H1 (cell line): ENCODE measurements around the gene DLG5. TPM values are rescaled to one million over a fixed set of nuclear protein-coding genes. Genes with fewer than 3 reads are reported as not detected.

Experiments used
- CTCF ChIA-PET: fragments of 300-600 bp; sonication (Branson Sonifier 250); formaldehyde crosslinking; loops from one replicate; lab custom pipeline; 2021; ENCODE audit not compliant: partially characterized antibody; lab: Charles Lee
- POLR2A ChIA-PET: fragments of 300-600 bp; sonication (Branson Sonifier 250); formaldehyde crosslinking; loops from one replicate; lab custom pipeline; 2021; ENCODE audit warnings: inconsistent platforms; ENCODE audit not compliant: partially characterized antibody; lab: Charles Lee
- DNase-seq, 2 experiments: peaks; one replicate each; pipeline versions ENCODE4 v3.0.0 to v3.0.0-alpha.2; 2010 to 2022; ENCODE audit warnings: low spot score in 2 of 2, low read depth in 1 of 2, mixed read lengths in 1 of 2
- FAIRE-seq: peaks from 2 replicates; lab custom pipeline; 2011; peaks lifted over from hg19 to GRCh38; lab: Jason Lieb, UNC
- H2AFZ ChIP-seq: 2 replicates; pipeline ENCODE4 v1.8.1; 2012; ENCODE audit warnings: low read length, inconsistent platforms
- H2AK5ac ChIP-seq: 2 replicates; pipeline ENCODE4 v1.6.1; 2013; ENCODE audit warnings: low read depth, low read length
- H2BK120ac ChIP-seq: replicated peaks from 2 replicates; pipeline ENCODE3; 2013; ENCODE audit warnings: low read depth, low read length, inconsistent platforms
- H2BK12ac ChIP-seq: 2 replicates; pipeline ENCODE4 v1.6.1; 2013; ENCODE audit warnings: low read depth, low read length
- H2BK15ac ChIP-seq: 2 replicates; pipeline ENCODE4 v1.6.1; 2013; ENCODE audit warnings: low read length
- H2BK20ac ChIP-seq: 2 replicates; pipeline ENCODE4 v1.6.1; 2013; ENCODE audit warnings: low read length
- H2BK5ac ChIP-seq: 2 replicates; pipeline ENCODE4 v1.6.1; 2013; ENCODE audit warnings: low read depth, low read length
- H3K14ac ChIP-seq: 2 replicates; pipeline ENCODE4 v1.6.1; 2013; ENCODE audit warnings: inconsistent platforms; ENCODE audit not compliant: insufficient read length
- H3K18ac ChIP-seq: 2 replicates; pipeline ENCODE4 v1.6.1; 2013; ENCODE audit warnings: low read length; ENCODE audit errors: extremely low read depth
- H3K23ac ChIP-seq: 2 replicates; pipeline ENCODE4 v1.6.1; 2013; ENCODE audit warnings: inconsistent platforms; ENCODE audit not compliant: insufficient read length
- H3K23me2 ChIP-seq: 2 replicates; pipeline ENCODE4 v1.6.1; 2013; ENCODE audit warnings: low read depth, low read length
- H3K27ac ChIP-seq: 2 replicates; pipeline ENCODE4 v1.6.1; 2011; ENCODE audit warnings: low read depth, low read length, inconsistent platforms
- H3K27me3 ChIP-seq, 4 experiments: replicated peaks in 1 of 4; 1 replicate in 1 of 4; 2 replicates in 3 of 4; pipeline versions ENCODE4 v1.6.1 to v1.8.1; 2011 to 2013; ENCODE audit warnings: low read length in 3 of 4, mild to moderate bottlenecking in 3 of 4, inconsistent platforms in 2 of 4, mixed read lengths in 2 of 4, moderate library complexity in 1 of 4; ENCODE audit not compliant: control insufficient read depth in 3 of 4, insufficient read depth in 3 of 4; ENCODE audit errors: extremely low read depth in 1 of 4
- H3K36me3 ChIP-seq, 4 experiments: 2 replicates each; pipeline versions ENCODE4 v1.6.1 to v1.8.1; 2011 to 2013; ENCODE audit warnings: mild to moderate bottlenecking in 4 of 4, low read length in 3 of 4, moderate library complexity in 2 of 4, control low read depth in 1 of 4, inconsistent platforms in 1 of 4; ENCODE audit not compliant: insufficient read depth in 4 of 4, control insufficient read depth in 2 of 4
- H3K4ac ChIP-seq: replicated peaks from 2 replicates; pipeline ENCODE3; 2013; ENCODE audit warnings: low read length, low read depth, mixed read lengths, inconsistent platforms; ENCODE audit not compliant: insufficient read length
- H3K4me1 ChIP-seq, 4 experiments: replicated peaks in 1 of 4; 1 replicate in 1 of 4; 2 replicates in 3 of 4; pipeline versions ENCODE4 v1.6.1 to v1.8.1; 2011 to 2013; ENCODE audit warnings: low read length in 3 of 4, inconsistent platforms in 2 of 4, mixed read lengths in 1 of 4; ENCODE audit not compliant: insufficient read depth in 4 of 4, control insufficient read depth in 3 of 4
- H3K4me2 ChIP-seq, 2 experiments: 2 replicates each; pipeline versions ENCODE4 v1.6.1 to v1.8.1; 2011 to 2013; ENCODE audit warnings: low read depth in 2 of 2, low read length in 2 of 2, control low read depth in 1 of 2, inconsistent platforms in 1 of 2, mild to moderate bottlenecking in 1 of 2; ENCODE audit not compliant: insufficient read depth in 1 of 2
- H3K4me3 ChIP-seq, 4 experiments: fragments of 200-600, 300-600 bp in 1 of 4; sonication (generic), shearing (Covaris generic), sonication (Bioruptor Twin) in 1 of 4; 2 replicates each; pipeline versions ENCODE4 v1.5.1 to v1.8.1; 2011 to 2016; ENCODE audit warnings: low read length in 4 of 4, low read depth in 3 of 4, control low read depth in 2 of 4, inconsistent platforms in 2 of 4, mild to moderate bottlenecking in 2 of 4, mixed read lengths in 1 of 4, moderate library complexity in 1 of 4; ENCODE audit not compliant: insufficient read depth in 2 of 4; ENCODE audit errors: extremely low read depth in 1 of 4
- H3K56ac ChIP-seq: replicated peaks from 2 replicates; pipeline ENCODE3; 2013; ENCODE audit warnings: low read depth, mild to moderate bottlenecking, mixed read lengths, low read length, inconsistent platforms; ENCODE audit not compliant: insufficient read length
- H3K79me1 ChIP-seq: 2 replicates; pipeline ENCODE4 v1.6.1; 2013; ENCODE audit warnings: low read depth, low read length, control low read depth
- H3K79me2 ChIP-seq, 2 experiments: 2 replicates each; pipeline versions ENCODE4 v1.6.1 to v1.8.1; 2012 to 2013; ENCODE audit warnings: low read length in 2 of 2, mild to moderate bottlenecking in 2 of 2, inconsistent platforms in 1 of 2; ENCODE audit not compliant: insufficient read depth in 2 of 2, control insufficient read depth in 1 of 2
- H3K9ac ChIP-seq, 4 experiments: replicated peaks in 1 of 4; 1 replicate in 1 of 4; 2 replicates in 3 of 4; pipeline versions ENCODE4 v1.6.1 to v1.8.1; 2011 to 2013; ENCODE audit warnings: low read depth in 3 of 4, low read length in 3 of 4, control low read depth in 2 of 4, mild to moderate bottlenecking in 2 of 4, moderate library complexity in 2 of 4, inconsistent platforms in 1 of 4; ENCODE audit errors: extremely low read depth in 1 of 4
- H3K9me3 ChIP-seq, 2 experiments: 2 replicates each; pipeline versions ENCODE4 v1.6.1 to v1.8.1; 2012 to 2013; ENCODE audit warnings: mild to moderate bottlenecking in 2 of 2, moderate library complexity in 2 of 2, control low read depth in 1 of 2, inconsistent platforms in 1 of 2, low read depth in 1 of 2, low read length in 1 of 2, mixed read lengths in 1 of 2; ENCODE audit not compliant: insufficient read depth in 2 of 2
- H4K20me1 ChIP-seq, 2 experiments: replicated peaks in 1 of 2; 2 replicates each; pipeline versions ENCODE3 to v1.8.1; 2011 to 2013; ENCODE audit warnings: inconsistent platforms in 2 of 2, low read length in 2 of 2, mild to moderate bottlenecking in 1 of 2; ENCODE audit not compliant: insufficient read depth in 2 of 2, control insufficient read depth in 1 of 2
- H4K5ac ChIP-seq: 2 replicates; pipeline ENCODE4 v1.6.1; 2013; ENCODE audit warnings: low read length, low read depth, mixed read lengths, inconsistent platforms; ENCODE audit not compliant: insufficient read length
- H4K8ac ChIP-seq: 2 replicates; pipeline ENCODE4 v1.8.0; 2013; ENCODE audit warnings: mild to moderate bottlenecking, moderate library complexity, low read length, inconsistent platforms; ENCODE audit not compliant: insufficient read depth; ENCODE audit errors: extremely low read depth
- H4K91ac ChIP-seq: replicated peaks from 2 replicates; pipeline ENCODE3; 2013; ENCODE audit warnings: low read length, mixed read lengths, inconsistent platforms; ENCODE audit not compliant: insufficient read length
- ASH2L ChIP-seq: fragments of 200-600, 300-600 bp; sonication (generic); IDR thresholded peaks from one replicate; pipeline ENCODE4 v1.7.1; 2017; ENCODE audit warnings: low read length
- CBX8 ChIP-seq: fragments of 300-800, 300-1000 bp; sonication (generic); IDR thresholded peaks from 2 replicates; pipeline ENCODE4 v1.7.1; 2016; ENCODE audit warnings: low read depth, low read length, borderline replicate concordance
- EZH2 ChIP-seq: fragments of 200-600 bp; sonication (generic); IDR thresholded peaks from 2 replicates; pipeline ENCODE4 v1.7.1; 2012; ENCODE audit warnings: low read depth, mild to moderate bottlenecking, moderate library complexity, low read length, inconsistent platforms; ENCODE audit not compliant: severe bottlenecking
- KDM5A ChIP-seq: fragments of 200-600 bp; IDR thresholded peaks from 2 replicates; pipeline ENCODE4 v1.7.1; 2012; ENCODE audit warnings: mild to moderate bottlenecking, low read length, inconsistent platforms, mixed read lengths
- POLR2A ChIP-seq, 2 experiments: IDR thresholded peaks; 1 replicate in 1 of 2; 2 replicates in 1 of 2; pipeline ENCODE4 v1.6.1; 2011; ENCODE audit warnings: low read depth in 2 of 2, low read length in 2 of 2, mild to moderate bottlenecking in 2 of 2; ENCODE audit errors: control extremely low read depth in 1 of 2
- POU5F1 ChIP-seq: IDR thresholded peaks from 2 replicates; pipeline ENCODE4 v1.6.1; 2011; ENCODE audit warnings: low read depth, mild to moderate bottlenecking, low read length, moderate library complexity
- RNF2 ChIP-seq: fragments of 200-900, 300-1000 bp; sonication (generic); IDR thresholded peaks from 2 replicates; pipeline ENCODE4 v1.7.1; 2016; ENCODE audit warnings: borderline replicate concordance, low read depth, mild to moderate bottlenecking, antibody characterized with exemption, low read length; ENCODE audit not compliant: poor library complexity, severe bottlenecking; ENCODE audit errors: missing control alignments
- SIN3A ChIP-seq, 2 experiments: IDR thresholded peaks in 1 of 2; conservative IDR thresholded peaks in 1 of 2; 2 replicates each; pipeline ENCODE4 v1.6.1; 2011 to 2012; ENCODE audit warnings: low read length in 2 of 2, improper control_type of control experiment in 1 of 2, low read depth in 1 of 2, mild to moderate bottlenecking in 1 of 2
- SIX5 ChIP-seq: IDR thresholded peaks from 2 replicates; pipeline ENCODE4 v1.6.1; 2011; ENCODE audit warnings: mild to moderate bottlenecking, low read depth, low read length
- WGBS, 2 experiments: shearing (Covaris generic) in 1 of 2; methylation state at CpG; one replicate each; pipeline versions ENCODE4 v1.1.6 to v1.1.7; 2013 to 2015; ENCODE audit warnings: low lambda C conversion rate in 2 of 2, mixed read lengths in 2 of 2, inconsistent platforms in 1 of 2, low coverage in 1 of 2, missing lambda C conversion rate in 1 of 2; ENCODE audit not compliant: insufficient replicate concordance in 2 of 2, insufficient coverage in 1 of 2, insufficient read length in 1 of 2; ENCODE audit errors: extremely low coverage in 1 of 2, missing lambda C conversion rate in 1 of 2; 5-methylcytosine and 5-hydroxymethylcytosine counted together
- polyA plus RNA-seq, 7 experiments: library from polyadenylated mRNA; depleted of rRNA in 3 of 7; stranded (reverse) in 5 of 7; unstranded in 2 of 7; fragments of >200 nt in 5 of 7; fragments of 200-250 nt in 2 of 7; gene quantifications; 1 replicate in 5 of 7; 2 replicates in 1 of 7; 4 replicates in 1 of 7; pipeline versions ENCODE4 v1.2.1 to v1.2.3, GENCODE V29; 2011 to 2013; ENCODE audit warnings: missing spikeins in 2 of 7, mixed read lengths in 2 of 7
- total RNA-seq: library from RNA; stranded (reverse); fragmentation: NEBNext Ultra II Directional; extraction: Animal tissue kit (Norgen Biotek cat#: 25700); gene quantifications from 2 replicates; pipeline ENCODE4 v1.2.1, GENCODE V29; 2021
- TF ChIP-seq, protein P1 (sequence below), 3 experiments: IDR thresholded peaks; 1 replicate in 2 of 3; 2 replicates in 1 of 3; pipeline versions ENCODE4 v1.5.1 to v1.6.1; 2011; ENCODE audit warnings: low read length in 3 of 3, mild to moderate bottlenecking in 3 of 3, inconsistent platforms in 2 of 3, low read depth in 1 of 3, moderate library complexity in 1 of 3; ENCODE audit not compliant: insufficient read depth in 1 of 3; ENCODE audit errors: control extremely low read depth in 1 of 3

The DLG5 gene
- total and polyA plus RNA-seq, 2 of the 8 experiments (the other 6 are each of a cell fraction or from before 2014, with no cell fraction given): 15.6 to 71.4 TPM

GRCh38 chr10:77872947-77873535 lies 53.5 kb downstream of the DLG5 start:
- H3K4me2 ChIP-seq: no peak overlapping the region
- ChIA-PET POLR2A (interaction anchor here (0.8 to 1.0 kb wide), 3 partner anchors 11 to 183 kb away, joined by 3 to 4 read pairs (median 3); no protein-coding TSS in a partner anchor), CTCF (interaction anchor here (0.8 to 17.9 kb wide), 5 partner anchors 16 to 110 kb away, joined by 3 to 169 read pairs (median 3); no protein-coding TSS in a partner anchor)
- no peak overlapping the region for H3K9ac ChIP-seq
- H3K79me2 ChIP-seq: peaks cover 0 to 46% of the 10 kb centered on the region in 2 experiments; a peak in 2 of 4 replicates
- H2AK5ac ChIP-seq: no peak overlapping the region
- no peak overlapping the region for H3K56ac ChIP-seq
- H3K4ac ChIP-seq: no peak overlapping the region
- H3K27me3 ChIP-seq: no peaks in the 10 kb centered on the region
- H2BK12ac ChIP-seq: no peak overlapping the region
- no peak overlapping the region for H2BK20ac ChIP-seq
- peaks cover 4% of the 10 kb centered on the region; the same call in 1 of the 2 replicates for H3K79me1 ChIP-seq
- H3K14ac ChIP-seq: no peak overlapping the region
- H2BK5ac ChIP-seq: no peak overlapping the region
- H3K27ac ChIP-seq: no peak overlapping the region
- peaks cover 2 to 27% (median 12%) of the 10 kb centered on the region in 4 experiments for H3K4me1 ChIP-seq
- no peak overlapping the region; the same call in 1 of the 2 replicates for H3K18ac ChIP-seq
- FAIRE-seq (no peak), DNase-seq (no peak)
- H4K5ac ChIP-seq: no peak overlapping the region
- peaks cover 2% of the 10 kb centered on the region; the same call in 1 of the 2 replicates for H3K23me2 ChIP-seq
- H4K20me1 ChIP-seq: no peaks in the 10 kb centered on the region
- no peak overlapping the region for H4K91ac ChIP-seq
- H3K23ac ChIP-seq: no peak overlapping the region
- no peak overlapping the region for H2BK120ac ChIP-seq
- H4K8ac ChIP-seq: no peak overlapping the region
- no peak overlapping the region for H2BK15ac ChIP-seq
- WGBS, 2 experiments: 98% methylated on average over 7 of the region's 7 CpGs; no CpG with 5 or more reads in 1 of the 2 experiments
- H3K36me3 ChIP-seq: peaks cover 0 to 3% (median 0%) of the 10 kb centered on the region in 4 experiments; a peak in 1 of 8 replicates
- H3K4me3 ChIP-seq: no peak overlapping the region
- no peak overlapping the region for H2AFZ ChIP-seq
- no peaks in the 10 kb centered on the region for H3K9me3 ChIP-seq
- TF ChIP-seq ASH2L: no peak
- TF ChIP-seq EZH2: no peak
- no peak for TF ChIP-seq SIX5
- no peak for TF ChIP-seq CBX8
- no peak for TF ChIP-seq RNF2
- TF ChIP-seq SIN3A (conservative IDR thresholded peaks at IDR 0.05 in 1 of 2, IDR thresholded peaks at IDR 0.05 in 1 of 2; ENCODE audit: low read depth in 1 of 2, low read length in 2 of 2): no peak
- no peak for TF ChIP-seq KDM5A
- no peak for TF ChIP-seq POU5F1
- no peak for TF ChIP-seq POLR2A (IDR thresholded peaks at IDR 0.05; ENCODE audit: control extremely low read depth in 1 of 2, low read depth in 2 of 2, low read length in 2 of 2)
- TF ChIP-seq, protein P1, sequence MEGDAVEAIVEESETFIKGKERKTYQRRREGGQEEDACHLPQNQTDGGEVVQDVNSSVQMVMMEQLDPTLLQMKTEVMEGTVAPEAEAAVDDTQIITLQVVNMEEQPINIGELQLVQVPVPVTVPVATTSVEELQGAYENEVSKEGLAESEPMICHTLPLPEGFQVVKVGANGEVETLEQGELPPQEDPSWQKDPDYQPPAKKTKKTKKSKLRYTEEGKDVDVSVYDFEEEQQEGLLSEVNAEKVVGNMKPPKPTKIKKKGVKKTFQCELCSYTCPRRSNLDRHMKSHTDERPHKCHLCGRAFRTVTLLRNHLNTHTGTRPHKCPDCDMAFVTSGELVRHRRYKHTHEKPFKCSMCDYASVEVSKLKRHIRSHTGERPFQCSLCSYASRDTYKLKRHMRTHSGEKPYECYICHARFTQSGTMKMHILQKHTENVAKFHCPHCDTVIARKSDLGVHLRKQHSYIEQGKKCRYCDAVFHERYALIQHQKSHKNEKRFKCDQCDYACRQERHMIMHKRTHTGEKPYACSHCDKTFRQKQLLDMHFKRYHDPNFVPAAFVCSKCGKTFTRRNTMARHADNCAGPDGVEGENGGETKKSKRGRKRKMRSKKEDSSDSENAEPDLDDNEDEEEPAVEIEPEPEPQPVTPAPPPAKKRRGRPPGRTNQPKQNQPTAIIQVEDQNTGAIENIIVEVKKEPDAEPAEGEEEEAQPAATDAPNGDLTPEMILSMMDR (IDR thresholded peaks at IDR 0.05; ENCODE audit: control extremely low read depth in 1 of 3, insufficient read depth in 1 of 3, low read depth in 1 of 3, low read length in 3 of 3): no peak
